Endothelial cell of umbilical vein (primary cell): ENCODE results near the gene LMCD1. TPM values are rescaled to one million over a fixed set of nuclear protein-coding genes. Genes with fewer than 3 reads are reported as not detected.
A peak's percentile ranks its signal among the peaks of the same experiment; 100 is the strongest.

Experiments used
- BruUV-seq: library from RNA; stranded (reverse); fragments of 400-500 nt; replicated peaks from 2 replicates; lab custom pipeline; 2021; lab: Mats Ljungman, UMichigan
- CTCF ChIA-PET: fragments of 300-600, 350-600 bp; sonication (Branson Sonifier 250); formaldehyde crosslinking; loops from one replicate; lab custom pipeline; 2021; ENCODE audit warnings: antibody characterized with exemption, inconsistent platforms; lab: Charles Lee
- POLR2A ChIA-PET: fragments of 300-600, 350-600 bp; sonication (Branson Sonifier 250); formaldehyde crosslinking; loops from one replicate; lab custom pipeline; 2021; ENCODE audit warnings: antibody characterized with exemption, inconsistent platforms; lab: Charles Lee
- DNase-seq: peaks from one replicate; pipeline ENCODE4 v3.0.0-alpha.2; 2011; ENCODE audit warnings: low read depth, low spot score
- FAIRE-seq: peaks from 2 replicates; lab custom pipeline; 2011; peaks lifted over from hg19 to GRCh38; lab: Jason Lieb, UNC
- H2AFZ ChIP-seq: 2 replicates; pipeline ENCODE4 v1.6.0; 2012; ENCODE audit warnings: low read depth, low read length, control low read depth, inconsistent platforms
- H3K27ac ChIP-seq: 2 replicates; pipeline ENCODE4 v1.5.1; 2011; ENCODE audit warnings: low read depth, mild to moderate bottlenecking, control low read depth, low read length, moderate library complexity; ENCODE audit not compliant: insufficient read depth
- H3K27me3 ChIP-seq, 2 experiments: 2 replicates each; pipeline versions ENCODE4 v1.6.0 to v1.6.1; 2011; ENCODE audit warnings: low read length in 2 of 2, mixed read lengths in 1 of 2; ENCODE audit not compliant: control insufficient read depth in 2 of 2, insufficient read depth in 2 of 2
- H3K36me3 ChIP-seq, 2 experiments: 2 replicates in 1 of 2; 3 replicates in 1 of 2; pipeline ENCODE4 v1.5.1; 2011; ENCODE audit warnings: low read length in 2 of 2, mild to moderate bottlenecking in 1 of 2, moderate library complexity in 1 of 2; ENCODE audit not compliant: control insufficient read depth in 2 of 2, insufficient read depth in 2 of 2; ENCODE audit errors: extremely low read depth in 1 of 2
- H3K4me1 ChIP-seq: 3 replicates; pipeline ENCODE4 v1.5.1; 2011; ENCODE audit warnings: mild to moderate bottlenecking, low read length; ENCODE audit not compliant: control insufficient read depth, insufficient read depth; ENCODE audit errors: extremely low read depth
- H3K4me2 ChIP-seq: 2 replicates; pipeline ENCODE4 v1.6.1; 2011; ENCODE audit warnings: low read length, control low read depth, mixed read lengths; ENCODE audit not compliant: insufficient read depth
- H3K4me3 ChIP-seq, 3 experiments: fragments of 200-600 bp in 1 of 3; sonication (generic), shearing (Covaris generic) in 1 of 3; replicated peaks in 1 of 3; 2 replicates each; pipeline ENCODE4 v1.5.1; 2011 to 2016; ENCODE audit warnings: control low read depth in 3 of 3, low read length in 3 of 3, mild to moderate bottlenecking in 2 of 3, inconsistent platforms in 1 of 3, low read depth in 1 of 3, moderate library complexity in 1 of 3; ENCODE audit not compliant: insufficient read depth in 1 of 3
- H3K79me2 ChIP-seq: 2 replicates; pipeline ENCODE4 v1.6.0; 2012; ENCODE audit warnings: low read length, inconsistent platforms; ENCODE audit not compliant: control insufficient read depth, insufficient read depth
- H3K9ac ChIP-seq: replicated peaks from 2 replicates; pipeline ENCODE3; 2011; ENCODE audit warnings: low read length, control low read depth; ENCODE audit not compliant: insufficient read depth; ENCODE audit errors: extremely low read depth
- H3K9me1 ChIP-seq: replicated peaks from 3 replicates; pipeline ENCODE4 v1.6.0; 2011; ENCODE audit warnings: mild to moderate bottlenecking, low read length; ENCODE audit not compliant: control insufficient read depth, insufficient read depth; ENCODE audit errors: extremely low read depth
- H3K9me3 ChIP-seq: replicated peaks from 2 replicates; pipeline ENCODE4 v1.5.1; 2012; ENCODE audit warnings: low read length, inconsistent platforms; ENCODE audit not compliant: control insufficient read depth, insufficient read depth
- H4K20me1 ChIP-seq: replicated peaks from 2 replicates; pipeline ENCODE3; 2011; ENCODE audit warnings: mild to moderate bottlenecking, low read length; ENCODE audit not compliant: control insufficient read depth, insufficient read depth; ENCODE audit errors: extremely low read depth
- EZH2 ChIP-seq: IDR thresholded peaks from 2 replicates; pipeline ENCODE4 v1.6.1; 2012; ENCODE audit warnings: borderline replicate concordance, low read depth, mild to moderate bottlenecking, moderate library complexity, low read length, inconsistent platforms; ENCODE audit not compliant: severe bottlenecking
- FOS ChIP-seq: IDR thresholded peaks from 2 replicates; pipeline ENCODE4 v1.6.1; 2011; ENCODE audit warnings: mild to moderate bottlenecking, low read length, moderate library complexity, borderline replicate concordance; ENCODE audit not compliant: insufficient read depth
- GATA2 ChIP-seq: IDR thresholded peaks from 2 replicates; pipeline ENCODE4 v1.7.0; 2011; ENCODE audit warnings: low read depth, mild to moderate bottlenecking, moderate library complexity, mixed read lengths, low read length; ENCODE audit not compliant: insufficient read length, insufficient read depth
- JUN ChIP-seq: IDR thresholded peaks from 2 replicates; pipeline ENCODE4 v1.6.1; 2011; ENCODE audit warnings: borderline replicate concordance, low read depth; ENCODE audit not compliant: insufficient read length, insufficient read depth
- MYC ChIP-seq: IDR thresholded peaks from one replicate; pipeline ENCODE4 v1.6.1; 2011; ENCODE audit warnings: mild to moderate bottlenecking, low read depth, low read length
- POLR2A ChIP-seq: IDR thresholded peaks from 2 replicates; pipeline ENCODE4 v1.6.1; 2012; ENCODE audit warnings: low read depth, mild to moderate bottlenecking, control low read depth, low read length
- POLR2AphosphoS5 ChIP-seq: IDR thresholded peaks from 2 replicates; pipeline ENCODE4 v1.6.1; 2012; ENCODE audit warnings: low read depth, mild to moderate bottlenecking, control low read depth, low read length, moderate library complexity; ENCODE audit not compliant: insufficient read depth
- dilution Hi-C: fragments of 300-500 bp; cut with MboI; formaldehyde crosslinking; loops from one replicate; pipeline ENCODE4 v1.15.0; 2019; ENCODE audit warnings: low sequenced_read_pairs; ENCODE audit not compliant: extremely low pct_ligation_motif_present
- intact Hi-C: fragments of 100-400 bp; cut with micrococcal nuclease; formaldehyde crosslinking; loops from one replicate; pipeline ENCODE4 v1.10.0; 2022
- polyA plus RNA-seq, 4 experiments: library from polyadenylated mRNA; depleted of rRNA in 3 of 4; stranded (reverse) in 3 of 4; unstranded in 1 of 4; fragments of >200 nt; gene quantifications; 2 replicates each; pipeline versions ENCODE4 v1.2.1 to v1.2.3, GENCODE V29; 2011 to 2012; ENCODE audit warnings: missing spikeins in 1 of 4
- total RNA-seq: library from RNA; stranded (reverse); gene quantifications from 2 replicates; pipeline ENCODE4 v1.2.3, GENCODE V29; 2021
- TF ChIP-seq, protein P1 (sequence below), 2 donors: IDR thresholded peaks; 1 replicate in 1 of 2; 2 replicates in 1 of 2; pipeline ENCODE4 v1.5.1; 2011; ENCODE audit warnings: low read length in 2 of 2, mild to moderate bottlenecking in 2 of 2, moderate library complexity in 2 of 2, control low read depth in 1 of 2, inconsistent platforms in 1 of 2, low read depth in 1 of 2; ENCODE audit not compliant: insufficient read depth in 1 of 2; ENCODE audit errors: extremely low read depth in 1 of 2
- TF ChIP-seq, protein P2 (sequence below): IDR thresholded peaks from 2 replicates; pipeline ENCODE4 v1.6.1; 2011; ENCODE audit not compliant: insufficient read depth, insufficient read length

Gene LMCD1
- total and polyA plus RNA-seq, 2 donors (not counting 3 experiments of a cell fraction or from before 2014, with no cell fraction given) = 7.6 to 14.5 TPM

DNA sequence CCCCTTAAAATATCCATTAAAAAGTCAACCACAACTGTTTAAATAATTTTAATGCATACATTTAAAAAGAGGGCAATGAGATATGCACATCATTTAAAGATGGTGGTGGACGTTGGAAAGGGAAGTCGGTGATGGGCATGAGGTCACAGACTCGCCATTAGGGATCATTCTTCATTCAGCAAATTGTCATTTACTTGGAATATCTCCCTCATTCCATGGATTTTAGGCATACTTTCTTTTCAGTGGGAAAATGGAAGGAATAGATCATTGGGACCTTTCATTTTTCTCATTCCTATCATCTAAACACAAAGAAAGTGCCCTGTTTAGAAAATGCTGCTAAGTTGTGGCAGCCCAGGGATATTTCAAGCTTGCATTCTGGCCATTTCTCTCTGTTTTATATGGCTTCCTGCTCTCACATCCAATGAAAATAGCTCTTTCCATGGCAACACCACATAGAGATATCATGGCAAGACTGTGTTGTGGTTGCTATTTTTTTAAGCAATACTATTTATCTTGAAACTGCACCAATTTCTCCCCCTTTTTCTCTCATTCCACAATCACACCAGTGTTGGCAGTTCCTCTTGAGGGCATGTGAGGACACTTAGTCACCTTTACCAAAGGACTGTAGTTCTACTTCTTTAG is 40.7 kb upstream of the LMCD1 start:
- H3K9me3 ChIP-seq = no peaks in the 10 kb centered on the region
- H3K36me3 ChIP-seq = no peaks in the 10 kb centered on the region
- dilution Hi-C loops (no loop called here), intact Hi-C loops (no loop called here)
- no peaks in the 10 kb centered on the region for H4K20me1 ChIP-seq
- no peak overlapping the region for H3K27ac ChIP-seq
- H3K9me1 ChIP-seq = no peaks in the 10 kb centered on the region
- CTCF ChIA-PET = interaction anchor here (1.2 to 2.4 kb wide), 2 partner anchors 16 to 19 kb away, joined by 4 to 9 read pairs; no protein-coding TSS in a partner anchor
- TF ChIP-seq FOS (no peak), EZH2 (no peak), POLR2A (no peak), JUN (no peak), MYC (no peak), GATA2 (no peak), POLR2AphosphoS5 (no peak)
- TF ChIP-seq, protein P1, sequence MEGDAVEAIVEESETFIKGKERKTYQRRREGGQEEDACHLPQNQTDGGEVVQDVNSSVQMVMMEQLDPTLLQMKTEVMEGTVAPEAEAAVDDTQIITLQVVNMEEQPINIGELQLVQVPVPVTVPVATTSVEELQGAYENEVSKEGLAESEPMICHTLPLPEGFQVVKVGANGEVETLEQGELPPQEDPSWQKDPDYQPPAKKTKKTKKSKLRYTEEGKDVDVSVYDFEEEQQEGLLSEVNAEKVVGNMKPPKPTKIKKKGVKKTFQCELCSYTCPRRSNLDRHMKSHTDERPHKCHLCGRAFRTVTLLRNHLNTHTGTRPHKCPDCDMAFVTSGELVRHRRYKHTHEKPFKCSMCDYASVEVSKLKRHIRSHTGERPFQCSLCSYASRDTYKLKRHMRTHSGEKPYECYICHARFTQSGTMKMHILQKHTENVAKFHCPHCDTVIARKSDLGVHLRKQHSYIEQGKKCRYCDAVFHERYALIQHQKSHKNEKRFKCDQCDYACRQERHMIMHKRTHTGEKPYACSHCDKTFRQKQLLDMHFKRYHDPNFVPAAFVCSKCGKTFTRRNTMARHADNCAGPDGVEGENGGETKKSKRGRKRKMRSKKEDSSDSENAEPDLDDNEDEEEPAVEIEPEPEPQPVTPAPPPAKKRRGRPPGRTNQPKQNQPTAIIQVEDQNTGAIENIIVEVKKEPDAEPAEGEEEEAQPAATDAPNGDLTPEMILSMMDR (IDR thresholded peaks at IDR 0.05; ENCODE audit: extremely low read depth in 1 of 2, insufficient read depth in 1 of 2, low read depth in 1 of 2, low read length in 2 of 2) = no peak
- TF ChIP-seq, protein P2, sequence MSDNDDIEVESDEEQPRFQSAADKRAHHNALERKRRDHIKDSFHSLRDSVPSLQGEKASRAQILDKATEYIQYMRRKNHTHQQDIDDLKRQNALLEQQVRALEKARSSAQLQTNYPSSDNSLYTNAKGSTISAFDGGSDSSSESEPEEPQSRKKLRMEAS = no peak
- H3K4me3 ChIP-seq = no peak overlapping the region
- POLR2A ChIA-PET = no interaction called here
- H2AFZ ChIP-seq = no peak overlapping the region
- FAIRE-seq (no peak), DNase-seq (peak; percentile 77)
- BruUV-seq = no TSS peak
- no peaks in the 10 kb centered on the region for H3K79me2 ChIP-seq
- H3K4me2 ChIP-seq = no peak overlapping the region
- H3K27me3 ChIP-seq = no peaks in the 10 kb centered on the region
- H3K4me1 ChIP-seq = no peaks in the 10 kb centered on the region
- H3K9ac ChIP-seq = no peak overlapping the region
